ES-I3 (cell line): ENCODE results near the gene PAX5.

ENCODE experiments used
- H3K36me3 ChIP-seq: 2 replicates; pipeline ENCODE4 v1.6.1; 2013; ENCODE audit warnings: mild to moderate bottlenecking, low read length, control low read depth, moderate library complexity; ENCODE audit not compliant: insufficient read depth
- H3K4me1 ChIP-seq: 2 replicates; pipeline ENCODE4 v1.6.1; 2013; ENCODE audit warnings: mild to moderate bottlenecking, control low read depth, low read length; ENCODE audit not compliant: insufficient read depth
- H3K9ac ChIP-seq: 2 replicates; pipeline ENCODE4 v1.6.1; 2013; ENCODE audit warnings: low read depth, mild to moderate bottlenecking, low read length, moderate library complexity
- H3K9me3 ChIP-seq: 2 replicates; pipeline ENCODE4 v1.6.1; 2013; ENCODE audit warnings: mild to moderate bottlenecking, low read length, moderate library complexity; ENCODE audit not compliant: control insufficient read depth, insufficient read depth

The PAX5 gene

GRCh38 chr9:37053684-37054362, 19.8 kb upstream of the PAX5 start:
- no peak overlapping the region for H3K9ac ChIP-seq
- H3K4me1 ChIP-seq = peaks cover 14% of the 10 kb centered on the region
- H3K36me3 ChIP-seq = no peaks in the 10 kb centered on the region
- no peaks in the 10 kb centered on the region for H3K9me3 ChIP-seq

- no peaks in the 10 kb centered on the region for H3K36me3 ChIP-seq
- H3K4me1 ChIP-seq = no peaks in the 10 kb centered on the region
- H3K9me3 ChIP-seq = no peaks in the 10 kb centered on the region
- H3K9ac ChIP-seq = no peak overlapping the region
Observed at GRCh38 chr9:37046683-37047082, 12.6 kb upstream of the PAX5 start.

- H3K36me3 ChIP-seq = no peaks in the 10 kb centered on the region
- no peaks in the 10 kb centered on the region for H3K9me3 ChIP-seq
- peaks cover 5% of the 10 kb centered on the region for H3K4me1 ChIP-seq
- H3K9ac ChIP-seq = no peak overlapping the region
Observed at GRCh38 chr9:37042421-37042820, 8.4 kb upstream of the PAX5 start.

- Histone ChIP-seq H3K9ac (no peak overlapping the region), H3K9me3 (no peaks in the 10 kb centered on the region), H3K36me3 (no peaks in the 10 kb centered on the region), H3K4me1 (peaks cover 5% of the 10 kb centered on the region)
Observed at GRCh38 chr9:37040508-37041127, 6.5 kb upstream of the PAX5 start.

- no peaks in the 10 kb centered on the region for H3K36me3 ChIP-seq
- H3K9ac ChIP-seq = no peak overlapping the region
- H3K4me1 ChIP-seq = peaks cover 5% of the 10 kb centered on the region
- no peaks in the 10 kb centered on the region; the same call in 1 of the 2 replicates for H3K9me3 ChIP-seq
Observed at GRCh38 chr9:37038943-37039464, 4.9 kb upstream of the PAX5 start.

GRCh38 chr9:37038302-37038942, 4.4 kb upstream of the PAX5 start:
- H3K9ac ChIP-seq = no peak overlapping the region
- peaks cover 5% of the 10 kb centered on the region for H3K4me1 ChIP-seq
- H3K36me3 ChIP-seq = no peaks in the 10 kb centered on the region
- no peaks in the 10 kb centered on the region; the same call in 1 of the 2 replicates for H3K9me3 ChIP-seq

- H3K9ac ChIP-seq = peak overlapping the region; percentile 70; the same call in 1 of the 2 replicates
- no peaks in the 10 kb centered on the region for H3K36me3 ChIP-seq
- H3K4me1 ChIP-seq = peaks cover 5% of the 10 kb centered on the region
- no peaks in the 10 kb centered on the region; the same call in 1 of the 2 replicates for H3K9me3 ChIP-seq
Observed at GRCh38 chr9:37037503-37038301, 3.6 kb upstream of the PAX5 start.

- Histone ChIP-seq H3K9ac (peak overlapping the region; percentile 70; the same call in 1 of the 2 replicates), H3K9me3 (no peaks in the 10 kb centered on the region; the same call in 1 of the 2 replicates), H3K36me3 (no peaks in the 10 kb centered on the region), H3K4me1 (peaks cover 5% of the 10 kb centered on the region)
Observed at GRCh38 chr9:37036776-37037502, 2.9 kb upstream of the PAX5 start.

- peak overlapping the region; percentile 70 for H3K9ac ChIP-seq
- no peaks in the 10 kb centered on the region for H3K36me3 ChIP-seq
- H3K9me3 ChIP-seq = no peaks in the 10 kb centered on the region; the same call in 1 of the 2 replicates
- H3K4me1 ChIP-seq = peaks cover 5% of the 10 kb centered on the region
Observed at GRCh38 chr9:37036371-37036775, 2.3 kb upstream of the PAX5 start.

GRCh38 chr9:37035648-37036370, 1.7 kb upstream of the PAX5 start:
- peaks cover 5% of the 10 kb centered on the region; the same call in 1 of the 2 replicates for H3K4me1 ChIP-seq
- H3K36me3 ChIP-seq = no peaks in the 10 kb centered on the region
- peak overlapping the region; percentile 70 for H3K9ac ChIP-seq
- H3K9me3 ChIP-seq = no peaks in the 10 kb centered on the region; the same call in 1 of the 2 replicates

GRCh38 chr9:37034938-37035647, 1.0 kb upstream of the PAX5 start:
- Histone ChIP-seq H3K9me3 (no peaks in the 10 kb centered on the region; the same call in 1 of the 2 replicates), H3K9ac (peak overlapping the region; percentile 70), H3K4me1 (peaks cover 1% of the 10 kb centered on the region; the same call in 1 of the 2 replicates), H3K36me3 (no peaks in the 10 kb centered on the region)

GRCh38 chr9:37034305-37034937, 353 bp upstream of the PAX5 start:
- Histone ChIP-seq H3K9me3 (no peaks in the 10 kb centered on the region; the same call in 1 of the 2 replicates), H3K9ac (peak overlapping the region; percentile 70), H3K36me3 (no peaks in the 10 kb centered on the region), H3K4me1 (no peaks in the 10 kb centered on the region; the same call in 1 of the 2 replicates)
